ENCODE measurements around the gene CFAP58.
"Not testable (repeated sequence)": the region's sequence is repeated elsewhere in the genome, so short reads cannot be mapped to it uniquely, and the experiment has no call there.

Gene CFAP58

GRCh38 chr10:104437226-104437625, 83.6 kb downstream of the CFAP58 start:
- DNase-seq = no peak

- no peak for DNase-seq
Observed at GRCh38 chr10:104440221-104440620, 86.6 kb downstream of the CFAP58 start.

GRCh38 chr10:104441329-104442000, 87.8 kb downstream of the CFAP58 start:
- no peak for DNase-seq

GRCh38 chr10:104445359-104445758, 91.7 kb downstream of the CFAP58 start:
- no peak for DNase-seq

- no peak for DNase-seq
Observed at GRCh38 chr10:104446151-104446550, 92.5 kb downstream of the CFAP58 start.

- DNase-seq = no peak
Observed at GRCh38 chr10:104447331-104447730, 93.7 kb downstream of the CFAP58 start.

- DNase-seq = no peak
Observed at GRCh38 chr10:104447906-104448305, 94.3 kb downstream of the CFAP58 start.

- DNase-seq = no peak
Observed at GRCh38 chr10:104449391-104449790, 95.8 kb downstream of the CFAP58 start.

GRCh38 chr10:104450490-104450889, 96.9 kb downstream of the CFAP58 start:
- DNase-seq = no peak

GRCh38 chr10:104450954-104451353, 97.3 kb downstream of the CFAP58 start:
- DNase-seq = no peak

- DNase-seq = no peak
Observed at GRCh38 chr10:104452977-104453376, 99.3 kb downstream of the CFAP58 start.

GRCh38 chr10:104456802-104457542, 103.3 kb downstream of the CFAP58 start:
- no peak for DNase-seq

- DNase-seq = no peak
Observed at GRCh38 chr10:104457543-104457828, 103.9 kb downstream of the CFAP58 start.

GRCh38 chr10:104465575-104465974, 111.9 kb downstream of the CFAP58 start:
- DNase-seq = not testable (repeated sequence)

- not testable (repeated sequence) for DNase-seq
Observed at GRCh38 chr10:104468818-104469217, 115.2 kb downstream of the CFAP58 start.

- DNase-seq = no peak
Observed at GRCh38 chr10:104472505-104472904, 118.9 kb downstream of the CFAP58 start.

GRCh38 chr10:104472957-104473745, 119.5 kb downstream of the CFAP58 start:
- DNase-seq = no peak

GRCh38 chr10:104478380-104478779, 124.7 kb downstream of the CFAP58 start:
- DNase-seq = no peak

- DNase-seq = no peak
Observed at GRCh38 chr10:104479906-104480593, 126.4 kb downstream of the CFAP58 start.

- DNase-seq = no peak
Observed at GRCh38 chr10:104480797-104481196, 127.2 kb downstream of the CFAP58 start.

- DNase-seq = peak in 1 of 2 experiments; percentile 21
Observed at GRCh38 chr10:104483582-104483981, 129.9 kb downstream of the CFAP58 start.

- no peak for DNase-seq
Observed at GRCh38 chr10:104485632-104486031, 132.0 kb downstream of the CFAP58 start.

GRCh38 chr10:104486803-104487202, 133.2 kb downstream of the CFAP58 start:
- no peak for DNase-seq
